Stimulated activated effector memory CD8-positive, alpha-beta T cell treated with anti-CD3 and anti-CD28 coated beads, Interleukin-12 subunit alpha, Interleukin-12 subunit beta, amount 100 ng/mL, for 72 hours (primary cell): ENCODE results near the gene FBXL3.
"Not testable (repeated sequence)": the region's sequence is repeated elsewhere in the genome, so short reads cannot be mapped to it uniquely, and the experiment has no call there.

Experiments used
- ATAC-seq: fragments of 150-1000 bp; cut with Tn5 transposase; 2 replicates; pipeline ENCODE4 v1.10.0; 2021
- DNase-seq, 2 donors: peaks; one replicate each; pipeline ENCODE4 v3.0.0; 2021 to 2022; ENCODE audit warnings: low spot score in 2 of 2
- H3K27ac Mint-ChIP-seq: one replicate; pipeline ENCODE4 v1.8.0; 2022; ENCODE audit warnings: mild to moderate bottlenecking, mixed read lengths
- H3K36me3 Mint-ChIP-seq: one replicate; pipeline ENCODE4 v1.8.0; 2022; ENCODE audit warnings: mild to moderate bottlenecking, mixed read lengths
- H3K4me1 Mint-ChIP-seq: one replicate; pipeline ENCODE4 v1.8.0; 2022; ENCODE audit warnings: mixed read lengths
- H3K4me3 Mint-ChIP-seq: one replicate; pipeline ENCODE4 v1.8.0; 2022; ENCODE audit warnings: mild to moderate bottlenecking, mixed read lengths
- H3K9me3 Mint-ChIP-seq: one replicate; pipeline ENCODE4 v1.8.0; 2022; ENCODE audit warnings: mixed read lengths

The FBXL3 gene

GRCh38 chr13:76980075-76980718, 46.8 kb downstream of the FBXL3 start:
- Mint-ChIP-seq H3K36me3 (no peaks in the 10 kb centered on the region), H3K4me3 (peak overlapping the region; percentile 50), H3K4me1 (peaks cover 13% of the 10 kb centered on the region), H3K9me3 (no peaks in the 10 kb centered on the region), H3K27ac (no peak overlapping the region)
- ATAC-seq (peak; percentile 99), DNase-seq (peak; percentile 91 to 93)

- ATAC-seq: no peak
- Mint-ChIP-seq H3K4me1 (peaks cover 13% of the 10 kb centered on the region), H3K27ac (no peak overlapping the region), H3K36me3 (no peaks in the 10 kb centered on the region), H3K9me3 (no peaks in the 10 kb centered on the region), H3K4me3 (no peak overlapping the region)
- no peak for DNase-seq
Measured at GRCh38 chr13:76976929-76977328, 50.0 kb downstream of the FBXL3 start.

- no peaks in the 10 kb centered on the region for H3K9me3 Mint-ChIP-seq
- no peaks in the 10 kb centered on the region for H3K36me3 Mint-ChIP-seq
- peaks cover 13% of the 10 kb centered on the region for H3K4me1 Mint-ChIP-seq
- no peak for DNase-seq
- no peak overlapping the region for H3K4me3 Mint-ChIP-seq
- no peak for ATAC-seq
- H3K27ac Mint-ChIP-seq: no peak overlapping the region
Measured at GRCh38 chr13:76976490-76976889, 50.5 kb downstream of the FBXL3 start.

GRCh38 chr13:76975863-76976262, 51.1 kb downstream of the FBXL3 start:
- ATAC-seq (no peak), DNase-seq (no peak)
- no peaks in the 10 kb centered on the region for H3K36me3 Mint-ChIP-seq
- H3K9me3 Mint-ChIP-seq: no peaks in the 10 kb centered on the region
- no peak overlapping the region for H3K27ac Mint-ChIP-seq
- no peak overlapping the region for H3K4me3 Mint-ChIP-seq
- peaks cover 13% of the 10 kb centered on the region for H3K4me1 Mint-ChIP-seq

- no peak overlapping the region for H3K27ac Mint-ChIP-seq
- no peak for ATAC-seq
- peaks cover 13% of the 10 kb centered on the region for H3K4me1 Mint-ChIP-seq
Measured at GRCh38 chr13:76974618-76974975, 52.4 kb downstream of the FBXL3 start.

GRCh38 chr13:76973920-76974617, 52.9 kb downstream of the FBXL3 start:
- DNase-seq (no peak), ATAC-seq (peak; percentile 49)
- Mint-ChIP-seq H3K27ac (no peak overlapping the region), H3K9me3 (no peaks in the 10 kb centered on the region), H3K4me3 (no peak overlapping the region), H3K36me3 (no peaks in the 10 kb centered on the region), H3K4me1 (peaks cover 12% of the 10 kb centered on the region)

More at GRCh38 chr13:76974618-76974975, 52.4 kb downstream of the FBXL3 start:
- DNase-seq: no peak
- Mint-ChIP-seq H3K36me3 (no peaks in the 10 kb centered on the region), H3K9me3 (no peaks in the 10 kb centered on the region), H3K4me3 (no peak overlapping the region)

GRCh38 chr13:76971851-76972829, 54.8 kb downstream of the FBXL3 start:
- no peaks in the 10 kb centered on the region for H3K36me3 Mint-ChIP-seq
- ATAC-seq: no peak

GRCh38 chr13:76971215-76971614, 55.7 kb downstream of the FBXL3 start:
- DNase-seq (no peak), ATAC-seq (no peak)
- Mint-ChIP-seq H3K9me3 (no peaks in the 10 kb centered on the region), H3K4me3 (no peak overlapping the region), H3K4me1 (no peaks in the 10 kb centered on the region), H3K27ac (no peak overlapping the region), H3K36me3 (no peaks in the 10 kb centered on the region)

More at GRCh38 chr13:76971851-76972829, 54.8 kb downstream of the FBXL3 start:
- Mint-ChIP-seq H3K27ac (no peak overlapping the region), H3K4me3 (no peak overlapping the region), H3K9me3 (no peaks in the 10 kb centered on the region), H3K4me1 (peaks cover 8% of the 10 kb centered on the region)
- DNase-seq: no peak

GRCh38 chr13:76969488-76970365, 57.2 kb downstream of the FBXL3 start:
- no peaks in the 10 kb centered on the region for H3K4me1 Mint-ChIP-seq
- H3K9me3 Mint-ChIP-seq: no peaks in the 10 kb centered on the region
- DNase-seq (no peak), ATAC-seq (no peak)
- no peak overlapping the region for H3K27ac Mint-ChIP-seq
- H3K36me3 Mint-ChIP-seq: no peaks in the 10 kb centered on the region
- H3K4me3 Mint-ChIP-seq: no peak overlapping the region

- no peaks in the 10 kb centered on the region for H3K36me3 Mint-ChIP-seq
- H3K9me3 Mint-ChIP-seq: no peaks in the 10 kb centered on the region
- no peak overlapping the region for H3K27ac Mint-ChIP-seq
- no peak for DNase-seq
- no peak for ATAC-seq
- H3K4me3 Mint-ChIP-seq: no peak overlapping the region
- H3K4me1 Mint-ChIP-seq: no peaks in the 10 kb centered on the region
Measured at GRCh38 chr13:76968041-76968440, 58.9 kb downstream of the FBXL3 start.

GRCh38 chr13:76967031-76967430, 59.9 kb downstream of the FBXL3 start:
- ATAC-seq (no peak), DNase-seq (no peak)
- Mint-ChIP-seq H3K9me3 (no peaks in the 10 kb centered on the region), H3K27ac (no peak overlapping the region), H3K4me1 (no peaks in the 10 kb centered on the region), H3K4me3 (no peak overlapping the region), H3K36me3 (no peaks in the 10 kb centered on the region)

GRCh38 chr13:76965759-76966421, 61.1 kb downstream of the FBXL3 start:
- DNase-seq (no peak), ATAC-seq (no peak)
- Mint-ChIP-seq H3K27ac (no peak overlapping the region), H3K4me3 (no peak overlapping the region), H3K4me1 (no peaks in the 10 kb centered on the region), H3K9me3 (no peaks in the 10 kb centered on the region), H3K36me3 (no peaks in the 10 kb centered on the region)

- H3K4me3 Mint-ChIP-seq: not testable (repeated sequence)
Measured at GRCh38 chr13:76959734-76960133, 67.2 kb downstream of the FBXL3 start.

GRCh38 chr13:76958841-76959432, 68.0 kb downstream of the FBXL3 start:
- no peak overlapping the region for H3K27ac Mint-ChIP-seq
- no peaks in the 10 kb centered on the region for H3K36me3 Mint-ChIP-seq
- ATAC-seq (no peak), DNase-seq (no peak)
- no peaks in the 10 kb centered on the region for H3K4me1 Mint-ChIP-seq
- peaks cover 9% of the 10 kb centered on the region for H3K9me3 Mint-ChIP-seq
- no peak overlapping the region for H3K4me3 Mint-ChIP-seq

More at GRCh38 chr13:76959734-76960133, 67.2 kb downstream of the FBXL3 start:
- not testable (repeated sequence) for DNase-seq, ATAC-seq, H3K4me1 Mint-ChIP-seq, H3K36me3 Mint-ChIP-seq, H3K27ac Mint-ChIP-seq, H3K9me3 Mint-ChIP-seq
